ENCODE data around the gene DIO1.
A peak's percentile ranks its signal among the peaks of the same experiment; 100 is the strongest.

Gene DIO1

GRCh38 chr1:53895421-53895820, 1.4 kb downstream of the DIO1 start:
- no peak for DNase-seq

- DNase-seq: no peak
Observed at GRCh38 chr1:53896635-53897229, 2.7 kb downstream of the DIO1 start.

GRCh38 chr1:53899206-53899628, 5.2 kb downstream of the DIO1 start:
- DNase-seq: no peak

GRCh38 chr1:53899708-53900107, 5.7 kb downstream of the DIO1 start:
- DNase-seq: no peak

- DNase-seq: peak; percentile 63
Observed at GRCh38 chr1:53902235-53903138, 8.5 kb downstream of the DIO1 start.

- no peak for DNase-seq
Observed at GRCh38 chr1:53905509-53905908, 11.5 kb downstream of the DIO1 start.

GRCh38 chr1:53906121-53906520, 12.1 kb downstream of the DIO1 start:
- no peak for DNase-seq

- no peak for DNase-seq
Observed at GRCh38 chr1:53909946-53910345, 16.0 kb downstream of the DIO1 start.

GRCh38 chr1:53911442-53911841, 17.5 kb downstream of the DIO1 start:
- no peak for DNase-seq

- peak; percentile 21 for DNase-seq
Observed at GRCh38 chr1:53913352-53914033, 19.5 kb downstream of the DIO1 start.

- no peak for DNase-seq
Observed at GRCh38 chr1:53918343-53918742, 24.4 kb downstream of the DIO1 start.

GRCh38 chr1:53919675-53920066, 25.7 kb downstream of the DIO1 start:
- DNase-seq: no peak

- no peak for DNase-seq
Observed at GRCh38 chr1:53927376-53927881, 33.4 kb downstream of the DIO1 start.

GRCh38 chr1:53929246-53929960, 35.4 kb downstream of the DIO1 start:
- no peak for DNase-seq

GRCh38 chr1:53930932-53931331, 36.9 kb downstream of the DIO1 start:
- DNase-seq: no peak

GRCh38 chr1:53931523-53931922, 37.5 kb downstream of the DIO1 start:
- no peak for DNase-seq

- DNase-seq: peak; percentile 22
Observed at GRCh38 chr1:53934170-53934765, 40.3 kb downstream of the DIO1 start.

- no peak for DNase-seq
Observed at GRCh38 chr1:53936430-53936829, 42.4 kb downstream of the DIO1 start.

- DNase-seq: no peak
Observed at GRCh38 chr1:53938136-53938830, 44.3 kb downstream of the DIO1 start.

GRCh38 chr1:53942127-53942957, 48.4 kb downstream of the DIO1 start:
- no peak for DNase-seq

- DNase-seq: no peak
Observed at GRCh38 chr1:53943090-53943489, 49.1 kb downstream of the DIO1 start.

Measured in DMS53 (cell line).